DOHH2 (cell line): Measurements from ENCODE around the gene PPP1R3E.

ENCODE experiments used
- H3F3A ChIP-seq: fragments of 200-600 bp; sonication (generic), shearing (Covaris generic); 2 replicates; pipeline ENCODE4 v1.6.0; 2016; ENCODE audit warnings: antibody characterized with exemption, mild to moderate bottlenecking; ENCODE audit not compliant: control insufficient read depth, insufficient read depth
- H3K27ac ChIP-seq: fragments of 200-600 bp; sonication (generic); 2 replicates; pipeline ENCODE4 v1.5.1; 2014; ENCODE audit warnings: low read depth, mild to moderate bottlenecking, low read length, moderate library complexity
- H3K27me3 ChIP-seq: fragments of 200-600 bp; sonication (generic); 2 replicates; pipeline ENCODE4 v1.6.1; 2014; ENCODE audit warnings: mild to moderate bottlenecking, low read length, mixed read lengths; ENCODE audit not compliant: control insufficient read depth
- H3K36me3 ChIP-seq: fragments of 200-600 bp; sonication (generic); 2 replicates; pipeline ENCODE4 v1.6.1; 2014; ENCODE audit warnings: mild to moderate bottlenecking, low read length, moderate library complexity, mixed read lengths; ENCODE audit not compliant: control insufficient read depth
- H3K4me1 ChIP-seq: fragments of 200-600 bp; sonication (generic); 2 replicates; pipeline ENCODE4 v1.6.1; 2014; ENCODE audit warnings: mild to moderate bottlenecking, low read length, mixed read lengths; ENCODE audit not compliant: control insufficient read depth
- H3K4me2 ChIP-seq: fragments of 200-600 bp; sonication (generic); 2 replicates; pipeline ENCODE4 v1.6.0; 2014; ENCODE audit warnings: mild to moderate bottlenecking, low read length, moderate library complexity
- H3K4me3 ChIP-seq: fragments of 200-600 bp; sonication (generic); 2 replicates; pipeline ENCODE4 v1.5.1; 2014; ENCODE audit warnings: mild to moderate bottlenecking, low read length, mixed read lengths
- H3K79me2 ChIP-seq: fragments of 200-600 bp; sonication (generic); 2 replicates; pipeline ENCODE4 v1.6.1; 2014; ENCODE audit warnings: mild to moderate bottlenecking, low read length, mixed read lengths; ENCODE audit not compliant: control insufficient read depth
- H3K9me2 ChIP-seq: fragments of 200-600 bp; sonication (generic); replicated peaks from 2 replicates; pipeline ENCODE4 v1.6.1; 2014; ENCODE audit warnings: mild to moderate bottlenecking, low read length, mixed read lengths; ENCODE audit not compliant: control insufficient read depth
- H3K9me3 ChIP-seq: fragments of 200-600 bp; sonication (generic); 2 replicates; pipeline ENCODE4 v1.6.1; 2014; ENCODE audit warnings: antibody characterized with exemption, low read length, mixed read lengths; ENCODE audit not compliant: control insufficient read depth, insufficient read depth
- H4K20me1 ChIP-seq: fragments of 200-600 bp; sonication (generic); 2 replicates; pipeline ENCODE4 v1.6.0; 2014; ENCODE audit warnings: low read depth, mild to moderate bottlenecking, antibody characterized with exemption, low read length, moderate library complexity; ENCODE audit not compliant: control insufficient read depth, insufficient read depth
- CTCF ChIP-seq: fragments of 200-600 bp; sonication (generic); IDR thresholded peaks from one replicate; pipeline ENCODE4 v1.5.1; 2014; ENCODE audit warnings: antibody characterized with exemption, mild to moderate bottlenecking, low read depth, low read length; ENCODE audit not compliant: poor library complexity, severe bottlenecking
- EZH2phosphoT487 ChIP-seq: fragments of 200-600 bp; sonication (generic); IDR thresholded peaks from 2 replicates; pipeline ENCODE4 v1.6.1; 2017; ENCODE audit warnings: borderline replicate concordance, mild to moderate bottlenecking, antibody characterized with exemption, low read length, moderate library complexity, mixed read lengths

The PPP1R3E gene

GRCh38 chr14:23296012-23296777 lies 6.5 kb downstream of the PPP1R3E start:
- TF ChIP-seq CTCF: no peak
- TF ChIP-seq EZH2phosphoT487: no peak

DNA sequence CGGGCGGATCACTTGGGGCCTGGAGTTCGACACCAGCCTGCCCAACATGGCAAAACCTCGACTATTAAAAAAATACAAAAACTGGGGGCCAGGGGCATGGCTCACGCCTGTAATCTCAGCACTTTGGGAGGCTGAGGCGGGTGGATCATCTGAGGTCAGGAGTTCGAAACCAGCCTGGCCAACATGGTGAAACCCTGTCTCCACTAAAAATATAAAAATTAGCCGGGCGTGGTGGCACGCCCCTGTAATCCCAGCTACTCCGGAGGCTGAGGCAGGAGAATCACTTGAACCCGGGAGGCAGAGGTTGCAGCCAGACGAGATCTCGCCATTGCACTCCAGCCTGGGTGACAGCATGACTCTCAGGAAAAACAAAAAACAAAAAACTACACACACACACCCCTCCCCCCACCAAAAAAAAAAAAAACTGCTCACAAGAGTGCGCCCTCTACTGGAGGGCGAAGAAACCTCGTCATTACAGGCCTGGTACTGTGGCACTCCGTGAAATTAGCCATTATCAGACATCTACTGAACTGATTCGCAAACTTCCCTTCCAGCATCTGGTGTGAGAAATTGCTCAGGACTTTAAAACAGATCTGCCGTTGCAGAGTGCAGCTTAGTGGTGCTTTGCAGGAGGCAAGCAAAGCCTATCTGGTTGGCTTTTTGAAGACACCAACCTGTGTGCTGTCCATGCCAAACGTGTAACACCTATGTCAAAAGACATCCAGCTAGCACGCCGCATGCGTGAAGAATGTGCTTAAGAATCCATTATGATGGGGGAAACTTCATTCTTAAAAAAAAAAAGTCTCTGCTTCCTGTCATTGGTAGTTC lies 7.7 kb downstream of the PPP1R3E start:
- Histone ChIP-seq H3K27me3 (no peaks in the 10 kb centered on the region; the same call in 1 of the 2 replicates), H3K4me2 (peak overlapping the region; percentile 21), H3K4me1 (peaks cover 15% of the 10 kb centered on the region), H3K9me3 (no peaks in the 10 kb centered on the region), H3K36me3 (peaks cover 38% of the 10 kb centered on the region), H3K27ac (no peak overlapping the region), H3F3A (peaks cover 11% of the 10 kb centered on the region), H3K9me2 (no peaks in the 10 kb centered on the region), H4K20me1 (no peaks in the 10 kb centered on the region), H3K4me3 (no peak overlapping the region), H3K79me2 (peaks cover 1% of the 10 kb centered on the region)
- peak; percentile 92 for TF ChIP-seq CTCF
- TF ChIP-seq EZH2phosphoT487: no peak

More at GRCh38 chr14:23296012-23296777, 6.5 kb downstream of the PPP1R3E start:
- no peaks in the 10 kb centered on the region for H4K20me1 ChIP-seq
- H3K27ac ChIP-seq: no peak overlapping the region
- no peaks in the 10 kb centered on the region for H3K9me3 ChIP-seq
- H3K4me2 ChIP-seq: no peak overlapping the region
- peaks cover 12% of the 10 kb centered on the region for H3K79me2 ChIP-seq
- peaks cover 23% of the 10 kb centered on the region for H3K4me1 ChIP-seq
- no peaks in the 10 kb centered on the region; the same call in 1 of the 2 replicates for H3K27me3 ChIP-seq
- peaks cover 47% of the 10 kb centered on the region for H3K36me3 ChIP-seq
- H3F3A ChIP-seq: peaks cover 11% of the 10 kb centered on the region
- no peak overlapping the region for H3K4me3 ChIP-seq
- no peaks in the 10 kb centered on the region for H3K9me2 ChIP-seq

GRCh38 chr14:23286902-23287479 lies 15.7 kb downstream of the PPP1R3E start:
- Histone ChIP-seq H3K4me3 (peak overlapping the region; percentile 91), H3K27me3 (peaks cover 9% of the 10 kb centered on the region), H3K9me2 (no peaks in the 10 kb centered on the region), H4K20me1 (no peaks in the 10 kb centered on the region), H3K79me2 (peaks cover 27% of the 10 kb centered on the region), H3K4me1 (peaks cover 15% of the 10 kb centered on the region), H3K36me3 (peaks cover 15% of the 10 kb centered on the region), H3K27ac (no peak overlapping the region), H3K4me2 (peak overlapping the region; percentile 93), H3K9me3 (no peaks in the 10 kb centered on the region), H3F3A (no peaks in the 10 kb centered on the region)
- TF ChIP-seq CTCF: no peak
- TF ChIP-seq EZH2phosphoT487: no peak
